Measurements from ENCODE around the gene ACAP2. TPM values are rescaled to one million over a fixed set of nuclear protein-coding genes. Genes with fewer than 3 reads are reported as not detected.
"Not testable (repeated sequence)": the region's sequence is repeated elsewhere in the genome, so short reads cannot be mapped to it uniquely, and the experiment has no call there.

The ACAP2 gene
- 17.3 and 18.4 TPM in 2 replicates for polyA plus RNA-seq (2013)

- peaks cover 12% of the 10 kb centered on the region for H3K79me2 ChIP-seq (ENCODE audit: control insufficient read depth, insufficient read depth, low read length, poor library complexity)
- peak within 1 kb of the TSS; percentile 88 for H2BK5ac ChIP-seq (ENCODE audit: low read depth, low read length, poor library complexity)
- DNase-seq: peak; percentile 100
- no peaks in the 10 kb centered on the region for H3K36me3 ChIP-seq (ENCODE audit: control insufficient read depth in 1 of 2, insufficient read depth in 2 of 2, low read length in 2 of 2)
- H3K4me1 ChIP-seq (ENCODE audit: control insufficient read depth in 1 of 2, insufficient read depth in 2 of 2, low read length in 2 of 2): peaks cover 3% of the 10 kb centered on the region in 2 experiments
- no peak within 1 kb of the TSS for H3K23ac ChIP-seq (ENCODE audit: low read length)
- H2BK120ac ChIP-seq (ENCODE audit: insufficient read depth, low read length, poor library complexity): peak within 1 kb of the TSS; percentile 80
- peak within 1 kb of the TSS; percentile 80 for H4K12ac ChIP-seq (ENCODE audit: low read depth, low read length)
- H3K14ac ChIP-seq (ENCODE audit: low read length): peak within 1 kb of the TSS; percentile 87
- H3K27me3 ChIP-seq (ENCODE audit: insufficient read depth, low read length): no peaks in the 10 kb centered on the region
- H3K4me3 ChIP-seq (ENCODE audit: low read depth, low read length): peak within 1 kb of the TSS; percentile 98
- H4K91ac ChIP-seq (ENCODE audit: low read depth, low read length): peak within 1 kb of the TSS; percentile 89
- H3K27ac ChIP-seq (ENCODE audit: low read depth, low read length): peak within 1 kb of the TSS; percentile 86
- no peaks in the 10 kb centered on the region for H3K9me3 ChIP-seq (ENCODE audit: insufficient read depth, low read depth, low read length)
- peak within 1 kb of the TSS; percentile 93 for H4K8ac ChIP-seq (ENCODE audit: low read depth, low read length)
- peak within 1 kb of the TSS; percentile 96 for H3K18ac ChIP-seq (ENCODE audit: low read length)
- peak within 1 kb of the TSS; percentile 65 for H2AK5ac ChIP-seq (ENCODE audit: low read length)
- peak within 1 kb of the TSS; percentile 75 for H3K9ac ChIP-seq (ENCODE audit: low read length)
- peak within 1 kb of the TSS; percentile 11 for H2BK12ac ChIP-seq (ENCODE audit: low read length)
- no CpG with 5 or more reads among the region's 106 CpGs for WGBS (ENCODE audit: extremely low coverage, insufficient coverage, insufficient read length)
- peak within 1 kb of the TSS; percentile 66 for H3K4me2 ChIP-seq (ENCODE audit: low read length)
- H3K4ac ChIP-seq (ENCODE audit: low read depth, low read length): peak within 1 kb of the TSS; percentile 66
- H3K79me1 ChIP-seq (ENCODE audit: low read length): peaks cover 7% of the 10 kb centered on the region
- peak within 1 kb of the TSS; percentile 71 for H2AFZ ChIP-seq (ENCODE audit: insufficient read depth, low read length, poor library complexity)
These were observed at the start of gene ACAP2 for GRCh38 chr3:195442573-195443390. ACAP2 (minus strand) TSS chr3:195443020; CDS start chr3:195442847, 173 bp downstream.

GRCh38 chr3:195475614-195476013 lies 32.8 kb upstream of the ACAP2 start:
- Histone ChIP-seq H2BK5ac (ENCODE audit: low read depth, low read length, poor library complexity) (no peak overlapping the region), H4K8ac (ENCODE audit: low read depth, low read length) (no peak overlapping the region), H2AK5ac (ENCODE audit: low read length) (no peak overlapping the region), H3K79me2 (ENCODE audit: control insufficient read depth, insufficient read depth, low read length, poor library complexity) (no peaks in the 10 kb centered on the region), H3K4me2 (ENCODE audit: low read length) (no peak overlapping the region), H3K4me1 (ENCODE audit: control insufficient read depth in 1 of 2, insufficient read depth in 2 of 2, low read length in 2 of 2) (no peaks in the 10 kb centered on the region), H3K14ac (ENCODE audit: low read length) (no peak overlapping the region), H4K12ac (ENCODE audit: low read depth, low read length) (no peak overlapping the region), H3K4me3 (ENCODE audit: low read depth, low read length) (no peak overlapping the region), H3K27ac (ENCODE audit: low read depth, low read length) (no peak overlapping the region), H3K9ac (ENCODE audit: low read length) (no peak overlapping the region), H3K23ac (ENCODE audit: low read length) (no peak overlapping the region), H3K36me3 (ENCODE audit: control insufficient read depth in 1 of 2, insufficient read depth in 2 of 2, low read length in 2 of 2) (no peaks in the 10 kb centered on the region), H4K91ac (ENCODE audit: low read depth, low read length) (no peak overlapping the region), H3K79me1 (ENCODE audit: low read length) (no peaks in the 10 kb centered on the region), H3K27me3 (ENCODE audit: insufficient read depth, low read length) (no peaks in the 10 kb centered on the region), H2BK12ac (ENCODE audit: low read length) (no peak overlapping the region), H3K4ac (ENCODE audit: low read depth, low read length) (no peak overlapping the region), H2AFZ (ENCODE audit: insufficient read depth, low read length, poor library complexity) (no peak overlapping the region), H2BK120ac (ENCODE audit: insufficient read depth, low read length, poor library complexity) (no peak overlapping the region), H3K18ac (ENCODE audit: low read length) (no peak overlapping the region), H3K9me3 (ENCODE audit: insufficient read depth, low read depth, low read length) (no peaks in the 10 kb centered on the region)
- no CpG with 5 or more reads among the region's 3 CpGs for WGBS (ENCODE audit: extremely low coverage, insufficient coverage, insufficient read length)
- DNase-seq: no peak

- H3K9me3 ChIP-seq (ENCODE audit: insufficient read depth, low read depth, low read length); H3K18ac ChIP-seq (ENCODE audit: low read length); H3K4me2 ChIP-seq (ENCODE audit: low read length); H3K4me1 ChIP-seq (ENCODE audit: control insufficient read depth in 1 of 2, insufficient read depth in 2 of 2, low read length in 2 of 2); H3K27me3 ChIP-seq (ENCODE audit: insufficient read depth, low read length); H3K27ac ChIP-seq (ENCODE audit: low read depth, low read length); H4K12ac ChIP-seq (ENCODE audit: low read depth, low read length); DNase-seq; H2AFZ ChIP-seq (ENCODE audit: insufficient read depth, low read length, poor library complexity); H3K23ac ChIP-seq (ENCODE audit: low read length); H3K14ac ChIP-seq (ENCODE audit: low read length); H3K79me1 ChIP-seq (ENCODE audit: low read length); H3K36me3 ChIP-seq (ENCODE audit: control insufficient read depth in 1 of 2, insufficient read depth in 2 of 2, low read length in 2 of 2); H4K8ac ChIP-seq (ENCODE audit: low read depth, low read length); H3K9ac ChIP-seq (ENCODE audit: low read length); H2AK5ac ChIP-seq (ENCODE audit: low read length); H3K4ac ChIP-seq (ENCODE audit: low read depth, low read length); H2BK12ac ChIP-seq (ENCODE audit: low read length); H2BK120ac ChIP-seq (ENCODE audit: insufficient read depth, low read length, poor library complexity); H4K91ac ChIP-seq (ENCODE audit: low read depth, low read length); H3K4me3 ChIP-seq (ENCODE audit: low read depth, low read length); H2BK5ac ChIP-seq (ENCODE audit: low read depth, low read length, poor library complexity); H3K79me2 ChIP-seq (ENCODE audit: control insufficient read depth, insufficient read depth, low read length, poor library complexity): not testable (repeated sequence)
- no CpG with 5 or more reads among the region's 8 CpGs for WGBS (ENCODE audit: extremely low coverage, insufficient coverage, insufficient read length)
These were observed 32.3 kb upstream of the ACAP2 start for GRCh38 chr3:195475116-195475515.

GRCh38 chr3:195468841-195469240 lies 26.0 kb upstream of the ACAP2 start:
- Histone ChIP-seq H2BK5ac (ENCODE audit: low read depth, low read length, poor library complexity) (no peak overlapping the region), H3K18ac (ENCODE audit: low read length) (no peak overlapping the region), H3K4ac (ENCODE audit: low read depth, low read length) (no peak overlapping the region), H3K36me3 (ENCODE audit: control insufficient read depth in 1 of 2, insufficient read depth in 2 of 2, low read length in 2 of 2) (no peaks in the 10 kb centered on the region), H3K4me3 (ENCODE audit: low read depth, low read length) (no peak overlapping the region), H4K8ac (ENCODE audit: low read depth, low read length) (no peak overlapping the region), H3K27ac (ENCODE audit: low read depth, low read length) (no peak overlapping the region), H3K4me1 (ENCODE audit: control insufficient read depth in 1 of 2, insufficient read depth in 2 of 2, low read length in 2 of 2) (no peaks in the 10 kb centered on the region), H2AFZ (ENCODE audit: insufficient read depth, low read length, poor library complexity) (no peak overlapping the region), H2BK12ac (ENCODE audit: low read length) (no peak overlapping the region), H3K27me3 (ENCODE audit: insufficient read depth, low read length) (no peaks in the 10 kb centered on the region), H2AK5ac (ENCODE audit: low read length) (no peak overlapping the region), H4K12ac (ENCODE audit: low read depth, low read length) (no peak overlapping the region), H3K9me3 (ENCODE audit: insufficient read depth, low read depth, low read length) (peaks cover 1% of the 10 kb centered on the region), H3K79me1 (ENCODE audit: low read length) (no peaks in the 10 kb centered on the region), H3K14ac (ENCODE audit: low read length) (no peak overlapping the region), H2BK120ac (ENCODE audit: insufficient read depth, low read length, poor library complexity) (no peak overlapping the region), H3K9ac (ENCODE audit: low read length) (no peak overlapping the region), H3K23ac (ENCODE audit: low read length) (no peak overlapping the region), H3K79me2 (ENCODE audit: control insufficient read depth, insufficient read depth, low read length, poor library complexity) (no peaks in the 10 kb centered on the region), H3K4me2 (ENCODE audit: low read length) (no peak overlapping the region), H4K91ac (ENCODE audit: low read depth, low read length) (no peak overlapping the region)
- WGBS (ENCODE audit: extremely low coverage, insufficient coverage, insufficient read length): no CpG with 5 or more reads among the region's 4 CpGs
- DNase-seq: peak; percentile 75 to 90
